Measurements from ENCODE around the gene SEMA3A.

DNA sequence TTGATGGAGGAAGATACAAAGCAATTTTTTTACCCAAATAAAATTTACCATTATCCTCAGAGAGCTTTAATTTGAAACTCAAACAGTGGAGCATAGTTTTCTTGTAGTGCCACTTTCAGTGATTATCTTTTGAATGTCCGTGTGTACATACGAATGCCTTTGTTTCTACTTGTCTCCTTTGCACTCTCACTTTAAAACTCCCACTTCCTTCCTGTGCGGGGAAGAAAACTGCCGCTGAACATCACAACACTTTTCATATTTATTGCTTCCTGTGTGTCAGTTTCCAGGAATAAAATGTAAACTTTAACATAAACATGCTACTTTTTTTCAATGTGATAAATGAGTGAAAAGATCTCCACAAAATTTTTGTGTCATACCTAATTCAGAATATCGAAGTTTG, 102.4 kb downstream of the SEMA3A start:
- no peak for TF ChIP-seq CTCF (IDR thresholded peaks at IDR 0.05)
- no peak for TF ChIP-seq POLR2AphosphoS5 (IDR thresholded peaks at IDR 0.05)

Measured in sigmoid colon (tissue), 4 donors.